Choroid plexus epithelial cell (primary cell): ENCODE measurements around the gene SIDT1.

Source experiments
- DNase-seq: peaks from one replicate; pipeline ENCODE4 v3.0.0-alpha.2; 2010; ENCODE audit warnings: low read depth
- H3K4me3 ChIP-seq: 2 replicates; pipeline ENCODE4 v1.5.1; 2011; ENCODE audit warnings: low read depth, mild to moderate bottlenecking, control low read depth, low read length, moderate library complexity
- CTCF ChIP-seq: conservative IDR thresholded peaks from 2 replicates; pipeline ENCODE4 v1.5.1; 2011; ENCODE audit warnings: low read depth, mild to moderate bottlenecking, control low read depth, inconsistent platforms, low read length, moderate library complexity

SIDT1 gene

GRCh38 chr3:113541519-113541918 lies 9.2 kb downstream of the SIDT1 start:
- no peak for TF ChIP-seq CTCF
- DNase-seq = no peak
- H3K4me3 ChIP-seq = no peak overlapping the region

- TF ChIP-seq CTCF = no peak
- no peak overlapping the region for H3K4me3 ChIP-seq
- DNase-seq = no peak
Measured at GRCh38 chr3:113545594-113545993, 13.2 kb downstream of the SIDT1 start.

DNA sequence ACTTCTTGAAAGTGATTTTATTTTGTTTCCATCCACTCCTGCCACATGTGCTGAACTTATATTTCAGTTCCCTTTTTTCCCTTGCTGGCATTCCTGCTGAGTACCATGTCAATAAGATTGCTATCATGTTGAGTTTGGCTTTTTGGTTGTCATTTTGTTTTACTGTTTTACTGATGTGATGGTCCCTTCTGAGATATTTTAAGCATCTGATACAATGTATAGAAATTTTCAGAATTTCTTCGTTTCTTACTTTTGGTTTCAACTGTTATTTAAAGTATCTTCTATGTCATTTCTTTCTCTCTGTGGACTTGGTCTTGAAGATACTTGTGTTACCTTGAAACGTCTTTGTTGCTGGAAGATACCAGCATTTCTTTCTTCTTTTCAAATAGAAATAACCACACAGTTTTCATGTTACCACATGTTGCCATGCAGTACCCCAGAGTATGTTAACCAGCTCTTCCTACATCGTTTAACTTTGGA lies 14.1 kb downstream of the SIDT1 start:
- H3K4me3 ChIP-seq = no peak overlapping the region
- TF ChIP-seq CTCF = no peak
- no peak for DNase-seq

DNA sequence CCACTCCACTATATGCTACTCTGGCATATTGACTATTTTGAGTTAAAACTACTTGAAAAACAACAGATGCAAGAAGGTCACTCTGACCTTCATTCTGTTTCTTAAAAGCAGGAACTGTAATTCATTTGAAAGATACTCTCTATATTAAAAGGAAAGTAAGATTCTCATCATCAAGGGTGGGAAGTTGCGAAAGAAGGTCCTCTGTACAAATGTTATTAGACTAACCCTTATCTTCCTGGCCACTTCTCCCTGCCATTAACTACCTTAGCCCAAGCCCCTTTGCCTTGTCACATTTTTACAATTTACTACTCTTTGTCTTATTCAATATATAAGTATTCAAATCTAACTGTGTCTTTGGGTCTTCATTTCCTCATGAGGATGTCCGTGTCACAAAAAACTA lies 16.1 kb downstream of the SIDT1 start:
- no peak for TF ChIP-seq CTCF
- no peak overlapping the region for H3K4me3 ChIP-seq
- DNase-seq = no peak

DNA sequence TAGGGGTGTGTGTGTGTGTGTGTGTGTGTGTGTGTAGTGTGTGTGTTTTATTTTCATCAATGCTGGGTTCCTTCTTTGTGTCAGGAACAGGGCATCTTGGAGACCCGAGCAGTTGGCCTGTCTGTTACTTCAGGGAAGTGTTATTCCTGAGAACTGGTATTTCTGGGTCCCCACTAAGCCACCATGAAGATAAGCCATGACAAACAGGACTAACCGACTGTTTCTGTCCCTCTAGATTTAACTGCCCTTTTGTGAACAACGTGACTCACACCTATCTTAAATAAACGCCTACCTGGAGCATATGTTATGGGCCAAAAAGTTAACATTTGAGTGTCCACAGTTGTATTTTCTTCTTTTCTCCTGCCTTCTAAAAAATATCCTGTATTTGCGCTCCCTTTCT lies 19.5 kb downstream of the SIDT1 start:
- H3K4me3 ChIP-seq = no peak overlapping the region
- DNase-seq = no peak
- no peak for TF ChIP-seq CTCF

- no peak for DNase-seq
- no peak overlapping the region for H3K4me3 ChIP-seq
- TF ChIP-seq CTCF = no peak
Measured at GRCh38 chr3:113552851-113553250, 20.5 kb downstream of the SIDT1 start.

DNA sequence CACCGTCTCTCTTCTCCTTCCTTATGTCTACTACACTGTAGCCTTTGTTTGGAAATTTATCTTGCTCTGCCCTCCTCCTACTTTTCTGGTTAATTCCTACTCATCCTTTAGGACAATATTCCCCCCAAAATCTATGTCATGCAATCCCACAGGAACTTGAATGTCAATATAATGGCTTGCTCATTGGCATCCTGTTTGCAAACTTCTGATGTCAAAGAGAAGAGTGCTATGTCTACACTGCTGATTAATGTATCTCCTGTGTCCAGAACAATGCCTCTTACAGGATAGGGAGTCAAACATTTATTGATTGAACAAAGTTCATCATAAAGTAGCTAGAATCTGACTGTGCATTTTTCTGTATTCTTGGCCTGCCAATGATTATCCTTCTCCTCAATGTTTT lies 22.8 kb downstream of the SIDT1 start:
- no peak for DNase-seq
- no peak for TF ChIP-seq CTCF
- H3K4me3 ChIP-seq = no peak overlapping the region
